A673 (cell line): ENCODE data around the gene ABHD4.

Experiments
- CTCF ChIP-seq: fragments of 300-800, 200-600 bp; sonication (generic); conservative IDR thresholded peaks from 2 replicates; pipeline ENCODE4 v1.5.1; 2017; ENCODE audit warnings: low read depth, mild to moderate bottlenecking, antibody characterized with exemption, low read length, moderate library complexity, mixed read lengths
- EZH2 ChIP-seq: fragments of 200-600 bp; sonication (generic); IDR thresholded peaks from 2 replicates; pipeline ENCODE4 v1.6.1; 2017; ENCODE audit warnings: borderline replicate concordance, low read depth, mild to moderate bottlenecking, mixed read lengths, antibody characterized with exemption, low read length; ENCODE audit not compliant: poor library complexity, severe bottlenecking

- TF ChIP-seq CTCF: no peak
- TF ChIP-seq EZH2: no peak
Observed at GRCh38 chr14:22596354-22596879, 1.7 kb upstream of the ABHD4 start.
